Activated CD8-positive, alpha-beta memory T cell treated with anti-CD3 and anti-CD28 coated beads, Interleukin-2, amount 10 ng/mL, durations not matched to agents 7 days and 5 days (primary cell): ENCODE results near the gene KAT7. TPM values are rescaled to one million over a fixed set of nuclear protein-coding genes. Genes with fewer than 3 reads are reported as not detected.

Source experiments
- ATAC-seq: fragments of 150-1000 bp; cut with Tn5 transposase; one replicate; pipeline ENCODE4 v1.10.0; 2021; ENCODE audit warnings: moderate library complexity
- CTCF ChIA-PET: fragments of 350-600 bp; sonication (Branson Sonifier 250); formaldehyde crosslinking; loops from one replicate; lab custom pipeline; 2021; ENCODE audit warnings: antibody characterized with exemption; lab: Charles Lee
- DNase-seq: peaks from one replicate; pipeline ENCODE4 v3.0.0-alpha.2; 2020
- H3K27ac Mint-ChIP-seq: one replicate; pipeline ENCODE4 v1.8.0; 2021; ENCODE audit warnings: mild to moderate bottlenecking, mixed read lengths
- H3K27me3 Mint-ChIP-seq: one replicate; pipeline ENCODE4 v1.8.0; 2021; ENCODE audit warnings: mixed read lengths
- H3K36me3 Mint-ChIP-seq: one replicate; pipeline ENCODE4 v1.8.0; 2021; ENCODE audit warnings: mild to moderate bottlenecking, mixed read lengths
- H3K4me1 Mint-ChIP-seq: one replicate; pipeline ENCODE4 v1.8.0; 2021; ENCODE audit warnings: mixed read lengths
- H3K4me3 Mint-ChIP-seq: one replicate; pipeline ENCODE4 v1.8.0; 2021; ENCODE audit warnings: mild to moderate bottlenecking, moderate library complexity, mixed read lengths
- H3K9me3 Mint-ChIP-seq: one replicate; pipeline ENCODE4 v1.8.0; 2022; ENCODE audit warnings: low read depth, mixed read lengths
- total RNA-seq, 2 experiments: library from RNA; stranded (reverse); gene quantifications; one replicate each; pipeline ENCODE4 v1.2.3, GENCODE V29; 2021

Gene KAT7
- 10 to 100 TPM; 76.9 to 80.6 TPM for total RNA-seq

DNA sequence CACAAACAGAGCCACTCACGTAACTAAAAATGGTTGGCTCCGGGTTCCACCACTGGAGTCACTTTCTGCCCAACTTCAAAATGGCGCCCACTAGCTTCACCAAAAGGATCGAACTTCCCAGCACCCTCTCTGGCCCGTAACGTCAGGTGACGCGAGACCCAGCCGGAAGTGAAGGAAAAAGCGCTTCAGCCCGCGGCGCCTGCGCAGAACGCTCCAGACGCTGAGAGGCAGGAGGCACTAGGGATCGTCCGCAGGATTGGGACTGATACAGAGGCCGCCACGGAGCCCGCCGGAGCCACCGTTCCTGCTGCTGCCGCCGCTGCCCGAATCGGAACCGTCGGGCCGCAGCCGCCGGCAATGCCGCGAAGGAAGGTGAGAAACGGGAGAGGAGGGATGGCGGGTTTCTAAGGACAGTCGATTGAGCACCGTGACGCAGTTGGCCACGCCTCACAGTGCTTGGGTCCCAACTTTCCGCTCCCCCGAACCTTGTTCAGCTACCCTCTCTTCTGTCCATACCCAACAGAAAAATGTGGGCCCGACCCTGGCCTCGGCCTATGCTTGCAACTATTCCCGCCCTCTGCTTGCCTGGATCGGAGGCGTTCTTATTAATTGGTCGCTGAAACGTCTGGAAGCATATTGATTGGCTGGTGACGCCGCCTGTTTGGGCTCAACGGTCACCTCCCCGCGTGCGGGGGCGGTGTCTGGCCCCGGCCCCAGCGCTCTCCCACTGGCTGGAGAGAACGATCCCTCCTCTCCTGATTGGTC lies at the start of gene KAT7:
KAT7 (plus strand) TSS at position 204 of the 765 bp plus-strand sequence; CDS start at position 358, 154 bp downstream.
- H3K36me3 Mint-ChIP-seq = peaks cover 31% of the 10 kb centered on the region
- peak within 1 kb of the TSS; percentile 91 for H3K4me3 Mint-ChIP-seq
- CTCF ChIA-PET = interaction anchor here (0.7 to 5.3 kb wide), 16 partner anchors 10 to 231 kb away, joined by 3 to 31 read pairs (median 4); partner anchors contain the start of genes FAM117A and SLC35B1

DNA sequence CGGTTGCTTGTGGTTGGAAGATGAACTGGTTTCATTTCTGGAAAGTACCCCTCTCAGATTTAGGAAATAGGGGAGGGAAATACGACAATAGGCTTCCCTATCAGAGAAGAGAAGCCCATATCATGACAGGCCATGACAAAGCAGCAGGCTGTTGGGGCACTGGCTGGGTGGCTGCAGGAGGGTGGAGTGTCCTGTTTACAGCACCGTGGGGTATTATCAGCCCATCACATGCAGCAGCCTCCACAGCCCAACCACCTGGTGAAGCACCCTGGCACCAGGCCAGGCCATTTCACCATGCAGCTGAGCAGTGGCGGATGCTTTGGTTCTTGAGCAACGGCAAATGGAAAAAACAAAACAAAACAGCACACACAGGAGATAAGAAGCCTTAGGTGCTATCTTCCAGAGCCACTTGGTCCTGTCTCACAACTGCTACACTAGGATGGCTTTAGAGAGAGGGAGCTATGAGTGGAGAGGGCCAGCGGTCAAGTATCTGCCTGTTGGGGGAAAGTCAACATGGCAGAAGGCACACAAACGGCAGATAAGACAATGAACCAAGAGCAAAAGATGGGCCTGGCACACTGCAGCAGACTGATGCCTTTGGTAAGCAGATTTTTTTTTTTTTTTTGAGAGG lies 48.7 kb upstream of the KAT7 start:
- peak overlapping the region; percentile 86 for H3K4me3 Mint-ChIP-seq
- peak; percentile 95 for DNase-seq
- no peaks in the 10 kb centered on the region for H3K27me3 Mint-ChIP-seq
- H3K27ac Mint-ChIP-seq = peak overlapping the region; percentile 100
- ATAC-seq = peak; percentile 93
- H3K9me3 Mint-ChIP-seq = no peaks in the 10 kb centered on the region
- CTCF ChIA-PET = interaction anchor here (0.8 to 5.9 kb wide), 9 partner anchors 9 to 48 kb away, joined by 3 to 23 read pairs (median 5); partner anchors contain the start of genes FAM117A, KAT7 and SLC35B1
- H3K4me1 Mint-ChIP-seq = peaks cover 75% of the 10 kb centered on the region
- peaks cover 36% of the 10 kb centered on the region for H3K36me3 Mint-ChIP-seq

More for the DNA sequence above, at the start of gene KAT7:
- Mint-ChIP-seq H3K27ac (peak within 1 kb of the TSS; percentile 97), H3K9me3 (no peaks in the 10 kb centered on the region), H3K27me3 (no peaks in the 10 kb centered on the region), H3K4me1 (peaks cover 53% of the 10 kb centered on the region)
- DNase-seq (peak; percentile 99), ATAC-seq (peak; percentile 95)

DNA sequence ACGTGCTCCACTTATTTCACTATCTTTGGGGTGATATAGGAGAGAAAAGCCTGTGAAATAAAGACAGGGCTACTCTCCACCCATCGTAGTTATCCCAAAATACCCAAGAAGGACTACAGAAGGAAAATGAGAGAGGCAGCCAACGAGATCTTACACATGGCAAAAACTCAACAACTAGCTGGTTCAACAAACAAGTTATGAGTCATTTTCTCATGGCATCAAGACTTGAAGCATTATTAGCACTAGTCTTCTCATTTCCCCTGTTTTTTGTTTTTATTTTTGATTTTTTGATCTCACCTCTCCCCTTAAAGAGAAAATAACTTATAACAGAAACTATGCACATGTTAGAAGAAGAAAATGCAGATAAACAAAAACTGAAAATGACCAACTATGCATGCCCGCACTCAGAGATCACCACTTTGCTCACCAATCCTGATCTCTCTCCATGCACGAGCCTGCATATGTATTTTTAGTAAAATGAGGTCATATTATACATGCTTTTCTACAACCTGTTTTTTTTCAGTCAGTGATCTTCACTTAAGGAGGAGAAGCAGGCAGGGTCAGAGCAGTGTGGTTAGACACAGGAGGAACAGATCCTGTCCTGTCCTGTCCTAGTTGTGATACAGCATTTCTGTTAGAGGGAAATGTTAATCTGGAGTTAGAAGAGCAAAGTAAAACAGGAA lies 47.3 kb upstream of the KAT7 start:
- Mint-ChIP-seq H3K36me3 (peaks cover 38% of the 10 kb centered on the region), H3K27ac (peak overlapping the region; percentile 100), H3K27me3 (no peaks in the 10 kb centered on the region), H3K4me1 (peaks cover 87% of the 10 kb centered on the region), H3K9me3 (no peaks in the 10 kb centered on the region), H3K4me3 (peak overlapping the region; percentile 86)
- CTCF ChIA-PET = interaction anchor here (1.1 to 5.9 kb wide), 9 partner anchors 10 to 174 kb away, joined by 3 to 23 read pairs (median 5); partner anchors contain the start of gene SLC35B1
- DNase-seq (no peak), ATAC-seq (peak; percentile 4)

DNA sequence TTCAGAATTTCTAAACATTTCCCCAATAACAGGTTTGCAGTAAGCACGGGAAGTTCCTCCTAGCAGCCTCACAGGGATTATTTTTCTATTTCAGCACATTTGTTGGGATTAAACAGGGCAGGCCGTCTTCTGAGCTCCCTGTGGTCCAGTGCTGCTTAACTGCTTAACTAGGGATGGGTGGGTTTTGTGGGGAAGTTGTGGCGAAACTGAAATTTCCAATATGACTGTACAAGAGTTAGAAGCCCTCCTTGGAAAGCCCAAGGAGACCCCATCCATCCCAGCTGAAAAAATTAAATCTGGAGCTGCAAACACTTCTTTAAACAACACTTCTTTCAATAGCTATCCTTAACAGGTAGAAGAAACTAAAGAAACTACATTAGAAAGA lies 46.8 kb upstream of the KAT7 start:
- CTCF ChIA-PET = interaction anchor here (1.0 to 5.9 kb wide), 8 partner anchors 9 to 174 kb away, joined by 3 to 23 read pairs (median 4); partner anchors contain the start of gene SLC35B1
- Mint-ChIP-seq H3K27me3 (no peaks in the 10 kb centered on the region), H3K9me3 (no peaks in the 10 kb centered on the region), H3K36me3 (peaks cover 37% of the 10 kb centered on the region), H3K4me1 (peaks cover 88% of the 10 kb centered on the region), H3K27ac (peak overlapping the region; percentile 100), H3K4me3 (peak overlapping the region; percentile 86)
- ATAC-seq (no peak), DNase-seq (no peak)

DNA sequence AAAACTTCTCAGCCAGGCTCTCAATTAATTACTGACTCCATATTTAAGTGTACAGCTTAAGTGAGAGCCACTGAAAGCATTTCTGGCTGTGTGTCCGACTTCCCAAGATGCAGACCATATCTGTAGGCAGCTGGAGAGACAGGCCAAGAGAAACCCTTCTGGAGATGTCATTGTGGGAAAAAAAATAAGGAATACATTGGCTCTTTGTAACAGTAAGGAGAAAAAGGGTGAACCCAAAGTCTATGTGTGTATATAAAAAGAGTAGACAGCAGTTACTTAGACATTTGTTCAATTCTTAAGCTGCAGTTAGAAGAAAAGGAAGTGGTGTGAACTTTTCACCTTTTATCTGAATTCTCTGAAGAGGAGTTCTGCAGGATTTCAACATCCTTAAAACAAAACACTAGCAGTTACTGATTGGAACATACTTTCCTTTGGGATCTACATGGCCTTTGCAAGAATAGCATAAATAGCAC lies 46.3 kb upstream of the KAT7 start:
- Mint-ChIP-seq H3K27me3 (no peaks in the 10 kb centered on the region), H3K36me3 (peaks cover 33% of the 10 kb centered on the region), H3K27ac (peak overlapping the region; percentile 100), H3K9me3 (no peaks in the 10 kb centered on the region), H3K4me3 (peak overlapping the region; percentile 86), H3K4me1 (peaks cover 88% of the 10 kb centered on the region)
- CTCF ChIA-PET = interaction anchor here (1.0 to 5.9 kb wide), 8 partner anchors 9 to 171 kb away, joined by 3 to 23 read pairs (median 6); partner anchors contain the start of genes FAM117A and SLC35B1
- ATAC-seq = no peak
- DNase-seq = no peak

DNA sequence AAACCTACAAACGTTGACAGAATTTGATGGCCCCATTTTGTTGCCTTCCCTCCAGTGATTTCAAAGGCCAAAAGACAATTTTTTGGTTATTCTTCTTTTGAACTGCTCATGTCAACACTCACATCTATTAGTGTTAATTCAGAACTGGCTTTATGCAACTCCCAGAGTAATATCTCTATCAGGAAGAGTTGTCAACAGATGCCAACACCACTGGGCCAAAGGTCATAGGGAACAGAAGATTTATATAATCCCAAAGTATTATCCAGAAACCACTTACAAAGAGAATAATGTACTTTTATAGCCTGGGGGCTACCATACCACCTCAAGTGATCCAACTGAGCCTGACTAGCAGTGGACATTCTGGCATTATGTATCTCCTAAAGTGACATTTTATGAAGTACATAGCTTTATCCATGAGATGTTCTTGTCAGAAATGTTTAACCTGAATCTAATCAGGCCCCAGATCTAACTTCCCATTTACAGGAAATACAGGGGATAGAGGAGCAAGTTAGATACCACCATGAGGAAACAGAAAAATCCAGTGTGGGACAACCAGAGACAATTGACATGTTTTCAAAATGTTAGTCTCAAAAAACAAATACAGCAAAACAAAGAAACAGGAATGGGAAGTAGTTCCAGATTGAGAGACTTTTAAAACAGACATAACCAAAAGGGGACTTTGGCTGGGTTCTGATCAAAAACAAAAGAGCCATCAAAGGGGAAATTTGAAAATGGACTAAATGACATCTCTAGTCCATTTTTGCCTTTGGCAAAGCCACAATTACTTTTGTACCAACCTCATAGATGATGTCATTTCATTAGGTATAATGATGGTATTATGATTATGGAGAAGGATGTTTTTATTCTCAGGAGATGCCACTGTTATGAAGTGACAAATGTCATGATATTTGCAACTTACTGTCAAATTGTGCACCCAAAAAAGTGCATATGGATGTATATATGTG lies 43.0 kb upstream of the KAT7 start:
- no peaks in the 10 kb centered on the region for H3K27me3 Mint-ChIP-seq
- CTCF ChIA-PET = interaction anchor here (3.3 to 4.9 kb wide), 2 partner anchors 12 to 17 kb away, joined by 17 to 42 read pairs; partner anchors contain the start of gene FAM117A

DNA sequence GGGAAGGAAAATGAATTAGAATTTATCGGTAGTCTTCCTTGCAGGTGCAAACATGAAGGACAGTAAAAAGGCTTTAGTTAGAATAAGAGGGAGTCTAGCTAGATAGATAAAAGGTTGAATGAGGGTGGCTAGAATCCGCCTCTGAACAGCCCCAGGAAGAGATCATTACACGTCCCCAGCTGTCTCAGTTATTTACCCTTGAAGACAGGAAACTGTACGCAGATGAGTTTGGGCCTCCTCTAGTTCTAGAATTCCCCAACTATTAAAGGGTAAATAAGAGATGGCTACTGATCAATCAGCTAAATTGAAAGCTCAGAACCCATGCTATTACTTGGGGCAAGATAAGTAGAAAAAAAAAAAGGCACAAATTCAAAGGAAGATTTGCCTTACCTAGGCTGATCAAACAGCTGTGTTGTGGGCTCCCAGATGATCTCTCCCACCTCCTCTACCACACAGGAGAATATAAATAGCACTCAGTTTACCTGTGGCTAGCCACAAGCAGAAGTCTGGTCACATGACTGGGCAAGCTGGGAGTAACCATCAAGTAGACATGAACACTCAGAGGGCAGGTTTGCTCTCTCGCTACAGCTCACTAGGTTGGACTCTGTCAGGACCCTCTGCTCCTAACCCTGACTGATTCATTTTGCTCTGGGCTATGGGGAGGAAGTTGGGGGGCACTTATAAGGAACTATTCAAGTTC lies 41.5 kb upstream of the KAT7 start:
- H3K27ac Mint-ChIP-seq = peak overlapping the region; percentile 94
- CTCF ChIA-PET = interaction anchor here (1.0 to 5.1 kb wide), 12 partner anchors 11 to 280 kb away, joined by 3 to 42 read pairs (median 6); partner anchors contain the start of genes FAM117A and SLC35B1
- peak; percentile 59 for DNase-seq

More for the DNA sequence above, 43.0 kb upstream of the KAT7 start:
- H3K36me3 Mint-ChIP-seq = peaks cover 31% of the 10 kb centered on the region
- DNase-seq = no peak
- H3K4me1 Mint-ChIP-seq = peaks cover 89% of the 10 kb centered on the region
- no peak for ATAC-seq
- H3K27ac Mint-ChIP-seq = peak overlapping the region; percentile 94
- H3K4me3 Mint-ChIP-seq = peak overlapping the region; percentile 69
- H3K9me3 Mint-ChIP-seq = no peaks in the 10 kb centered on the region

DNA sequence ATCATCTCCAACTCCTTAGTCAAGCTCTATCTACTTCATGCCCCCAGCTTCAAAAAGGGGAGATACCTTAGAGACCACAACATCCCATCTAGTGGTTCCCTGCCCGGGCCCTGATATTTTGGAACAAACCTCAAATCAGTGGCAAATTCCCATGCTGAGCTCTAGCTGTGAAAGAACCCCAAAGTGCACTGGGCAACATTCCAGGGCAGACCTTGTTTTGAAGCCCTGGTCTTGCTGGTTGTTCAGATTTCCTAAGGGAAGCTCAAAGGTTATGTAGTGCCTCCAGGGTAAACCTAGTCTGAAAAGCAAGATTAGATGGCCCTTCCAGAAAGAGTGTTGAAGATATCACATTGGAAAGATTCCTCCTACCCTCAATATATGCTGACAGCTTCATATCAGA lies 40.8 kb upstream of the KAT7 start:
- Mint-ChIP-seq H3K27me3 (no peaks in the 10 kb centered on the region), H3K9me3 (no peaks in the 10 kb centered on the region), H3K4me3 (peak overlapping the region; percentile 69), H3K4me1 (peaks cover 76% of the 10 kb centered on the region), H3K27ac (peak overlapping the region; percentile 94), H3K36me3 (peaks cover 27% of the 10 kb centered on the region)
- DNase-seq (no peak), ATAC-seq (no peak)
- CTCF ChIA-PET = interaction anchor here (1.1 to 5.1 kb wide), 10 partner anchors 8 to 190 kb away, joined by 4 to 42 read pairs (median 10); partner anchors contain the start of genes FAM117A and SLC35B1

More for the DNA sequence above, 41.5 kb upstream of the KAT7 start:
- no peaks in the 10 kb centered on the region for H3K9me3 Mint-ChIP-seq
- H3K4me1 Mint-ChIP-seq = peaks cover 76% of the 10 kb centered on the region
- no peaks in the 10 kb centered on the region for H3K27me3 Mint-ChIP-seq
- H3K4me3 Mint-ChIP-seq = peak overlapping the region; percentile 69
- H3K36me3 Mint-ChIP-seq = peaks cover 27% of the 10 kb centered on the region
- ATAC-seq = peak; percentile 63

DNA sequence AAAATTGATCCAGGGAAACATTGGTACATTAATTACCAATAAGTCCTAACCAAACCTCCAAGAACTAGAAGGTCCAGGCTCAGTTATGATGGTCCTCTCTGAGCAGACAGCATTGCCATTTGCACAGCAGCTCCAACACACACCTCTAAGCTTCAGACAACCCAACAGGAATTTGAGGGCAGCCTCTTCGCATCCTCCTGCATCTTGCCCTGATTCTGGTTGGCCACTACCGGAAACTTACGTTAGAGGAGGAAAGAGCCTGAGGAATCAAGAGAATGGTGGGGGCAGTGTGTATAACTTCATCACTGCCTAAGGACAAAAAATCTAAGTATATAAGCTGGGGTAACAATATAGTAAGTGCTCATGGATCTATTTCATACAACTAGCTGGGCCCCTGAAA lies 40.3 kb upstream of the KAT7 start:
- no peaks in the 10 kb centered on the region for H3K9me3 Mint-ChIP-seq
- peak; percentile 24 for ATAC-seq

DNA sequence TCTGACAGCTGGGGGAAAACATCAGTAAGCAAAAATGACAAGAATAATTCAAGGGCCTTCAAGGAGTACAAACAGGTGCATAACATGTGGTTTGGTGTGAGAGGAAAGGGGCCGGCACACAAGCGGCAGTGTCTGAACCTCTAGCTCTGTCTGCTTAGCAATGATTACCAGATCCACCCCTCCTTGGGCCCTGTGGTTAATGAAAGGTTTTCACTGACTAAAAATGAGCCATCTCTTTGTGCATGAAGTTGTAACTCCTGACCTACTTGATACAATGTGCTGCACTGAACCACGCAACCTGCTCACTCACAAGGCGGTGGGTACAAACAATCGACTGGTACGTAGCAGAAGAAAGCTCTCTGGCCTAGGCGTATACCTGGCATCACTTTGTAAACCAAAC lies 39.7 kb upstream of the KAT7 start:
- Mint-ChIP-seq H3K9me3 (no peaks in the 10 kb centered on the region), H3K27ac (peak overlapping the region; percentile 94), H3K4me1 (peaks cover 74% of the 10 kb centered on the region), H3K27me3 (no peaks in the 10 kb centered on the region), H3K4me3 (peak overlapping the region; percentile 69), H3K36me3 (peaks cover 28% of the 10 kb centered on the region)
- ATAC-seq = peak; percentile 76
- CTCF ChIA-PET = interaction anchor here (0.6 to 5.1 kb wide), 9 partner anchors 9 to 181 kb away, joined by 3 to 42 read pairs (median 14); partner anchors contain the start of genes FAM117A and SLC35B1
- peak; percentile 85 for DNase-seq

More for the DNA sequence above, 40.3 kb upstream of the KAT7 start:
- Mint-ChIP-seq H3K36me3 (peaks cover 26% of the 10 kb centered on the region), H3K4me1 (peaks cover 73% of the 10 kb centered on the region), H3K27ac (peak overlapping the region; percentile 94), H3K4me3 (peak overlapping the region; percentile 69), H3K27me3 (no peaks in the 10 kb centered on the region)
- CTCF ChIA-PET = interaction anchor here (0.6 to 5.1 kb wide), 10 partner anchors 9 to 181 kb away, joined by 3 to 42 read pairs (median 10); partner anchors contain the start of genes FAM117A and SLC35B1
- DNase-seq = peak; percentile 56

DNA sequence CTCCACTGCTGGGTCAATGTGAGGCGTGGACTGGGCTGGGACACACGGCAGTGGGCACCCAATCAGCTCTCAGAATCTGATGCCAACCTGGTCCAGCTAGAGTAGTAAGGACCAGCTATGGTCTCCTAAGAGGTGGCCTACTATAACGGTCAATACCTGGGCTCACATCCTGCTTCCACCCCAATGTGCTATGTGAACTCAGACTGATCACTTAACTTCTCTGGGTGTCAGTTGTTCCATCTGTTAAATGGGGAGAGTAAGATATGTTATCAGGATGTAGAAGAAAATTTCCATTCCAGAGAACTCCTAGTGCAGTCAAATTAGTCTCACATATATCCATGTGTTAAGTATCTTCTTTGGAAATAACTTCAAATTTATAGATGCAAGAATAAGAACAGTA lies 38.8 kb upstream of the KAT7 start:
- no peak for ATAC-seq
- Mint-ChIP-seq H3K36me3 (peaks cover 31% of the 10 kb centered on the region), H3K27me3 (no peaks in the 10 kb centered on the region), H3K9me3 (no peaks in the 10 kb centered on the region), H3K27ac (peak overlapping the region; percentile 94), H3K4me3 (no peak overlapping the region), H3K4me1 (peaks cover 75% of the 10 kb centered on the region)
- CTCF ChIA-PET = interaction anchor here (1.7 to 5.1 kb wide), 6 partner anchors 10 to 182 kb away, joined by 4 to 42 read pairs (median 20); partner anchors contain the start of genes FAM117A, KAT7 and SLC35B1
- DNase-seq = no peak
